GM10847 (cell line): ENCODE results near the gene ADAM17.

ENCODE experiments used
- POLR2A ChIP-seq: IDR thresholded peaks from 2 replicates; pipeline ENCODE4 v1.6.1; 2011; ENCODE audit not compliant: insufficient read length; ENCODE audit errors: extremely low read depth

Gene ADAM17

DNA sequence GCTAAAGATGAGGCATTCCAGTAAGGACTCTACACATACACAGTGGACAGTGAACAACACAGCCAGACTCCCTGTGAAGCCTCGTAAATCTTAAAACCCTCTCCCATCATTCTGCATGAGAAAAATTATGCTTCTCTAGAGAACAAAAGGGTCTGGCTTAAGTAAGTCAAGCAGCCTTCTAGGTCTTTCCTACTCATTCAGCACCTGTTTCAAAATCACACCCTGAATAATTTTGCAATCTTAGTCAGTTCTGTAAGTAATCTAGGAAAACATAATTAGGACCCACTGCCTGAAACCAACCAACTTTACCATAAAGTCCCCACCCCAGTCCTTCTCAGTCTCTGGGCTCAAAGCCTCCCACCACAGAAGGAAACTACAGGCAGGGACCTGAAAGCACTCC is 61.5 kb downstream of the ADAM17 start:
- no peak for TF ChIP-seq POLR2A

DNA sequence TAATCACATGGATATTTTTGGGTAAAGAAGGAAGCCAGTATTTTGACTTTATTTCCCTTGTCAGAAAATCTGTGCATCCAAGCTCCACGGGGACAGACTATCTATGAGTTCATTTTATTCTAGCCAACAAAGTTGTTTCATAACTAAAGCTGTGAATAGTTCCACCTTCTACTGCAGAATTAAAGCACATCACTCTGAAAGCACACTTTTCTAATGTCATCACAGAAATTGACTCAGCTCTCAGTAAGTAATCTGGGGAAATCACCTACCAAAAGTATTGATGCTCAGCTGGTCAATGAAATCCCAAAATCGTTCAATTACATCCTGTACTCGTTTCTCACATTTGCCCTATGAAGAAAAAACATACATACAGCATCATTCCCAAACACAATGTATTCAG is 62.2 kb downstream of the ADAM17 start:
- TF ChIP-seq POLR2A = no peak

- TF ChIP-seq POLR2A = no peak
These were observed 62.7 kb downstream of the ADAM17 start for GRCh38 chr2:9492927-9493326.

- no peak for TF ChIP-seq POLR2A
These were observed 64.8 kb downstream of the ADAM17 start for GRCh38 chr2:9490789-9491188.

GRCh38 chr2:9488583-9489547 is 66.8 kb downstream of the ADAM17 start:
- TF ChIP-seq POLR2A = no peak

DNA sequence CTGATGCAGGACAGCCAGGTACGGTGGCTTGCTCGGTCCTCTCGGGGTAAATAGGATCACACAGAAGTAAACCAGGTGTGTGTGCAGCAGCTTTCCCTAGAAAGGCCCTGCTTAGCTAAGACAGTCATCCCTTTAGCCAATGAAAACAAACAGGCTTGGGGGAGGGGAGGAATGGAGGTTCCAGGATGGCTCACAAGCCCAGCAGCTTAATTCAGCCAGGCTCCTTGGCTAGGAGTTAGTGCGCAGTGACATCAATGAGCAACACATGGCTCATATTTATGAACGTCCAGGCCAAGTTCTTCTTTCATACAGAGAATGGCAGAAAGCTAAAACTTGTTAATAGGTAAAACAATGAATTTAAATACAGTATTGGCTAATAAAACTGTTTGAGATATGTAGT is 71.1 kb downstream of the ADAM17 start:
- TF ChIP-seq POLR2A = no peak

DNA sequence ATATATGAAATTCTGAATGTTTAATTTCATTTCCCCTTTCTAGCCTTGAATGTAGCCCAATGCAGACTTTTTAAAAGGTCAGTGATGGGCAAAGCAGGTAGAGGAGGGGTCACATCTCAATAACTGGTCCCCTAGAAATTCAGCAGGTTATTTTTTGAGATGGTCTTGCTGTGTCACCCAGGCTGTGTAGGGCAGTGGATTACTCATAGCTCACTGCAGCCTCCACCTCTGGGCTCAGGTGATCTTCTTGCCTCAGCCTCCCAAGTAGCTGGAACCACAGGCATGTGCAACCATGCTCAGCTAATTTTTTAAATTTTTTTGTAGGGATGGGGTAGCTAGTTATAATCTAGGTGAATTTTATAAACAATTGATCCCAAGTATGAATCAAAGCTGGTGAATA is 72.5 kb downstream of the ADAM17 start:
- TF ChIP-seq POLR2A = no peak

DNA sequence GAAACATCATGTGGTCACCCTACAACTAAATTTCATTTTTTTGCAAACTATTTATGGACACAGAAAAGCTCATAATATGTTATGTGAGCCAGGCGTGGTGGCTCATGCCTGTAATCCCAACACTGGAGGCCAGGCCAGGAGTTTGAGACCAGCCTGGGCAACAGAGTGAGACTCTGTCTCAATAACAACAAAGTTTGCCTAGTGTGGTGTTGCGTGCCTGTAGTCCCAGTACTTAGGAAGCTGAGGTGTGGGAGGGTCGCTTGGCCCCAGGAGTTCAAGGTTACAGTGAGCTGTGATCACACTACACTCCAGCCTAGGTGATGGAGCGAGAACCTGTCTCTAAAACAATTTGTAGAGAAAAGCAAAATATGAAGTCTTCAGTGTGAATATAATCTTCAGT is 75.5 kb downstream of the ADAM17 start:
- TF ChIP-seq POLR2A = no peak

DNA sequence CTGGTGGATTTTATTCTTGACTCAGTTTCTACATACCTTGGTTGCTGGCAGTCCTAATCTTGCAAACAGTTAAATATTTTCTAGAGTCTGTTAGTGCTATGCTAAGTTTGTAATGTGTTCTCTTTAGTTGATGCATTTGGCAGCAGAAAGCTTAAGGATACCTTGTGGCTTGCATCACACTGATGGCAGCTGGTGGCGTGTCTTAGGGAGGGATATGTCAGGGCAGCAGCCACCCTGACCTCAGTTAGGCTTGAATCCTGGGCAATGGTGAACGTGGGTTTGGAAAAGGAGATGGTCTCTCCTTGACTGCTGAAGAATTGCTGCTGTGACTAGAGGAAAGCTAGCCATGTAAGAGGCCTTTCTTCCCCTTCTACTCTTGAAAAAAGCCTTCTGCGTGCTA is 77.1 kb downstream of the ADAM17 start:
- no peak for TF ChIP-seq POLR2A

DNA sequence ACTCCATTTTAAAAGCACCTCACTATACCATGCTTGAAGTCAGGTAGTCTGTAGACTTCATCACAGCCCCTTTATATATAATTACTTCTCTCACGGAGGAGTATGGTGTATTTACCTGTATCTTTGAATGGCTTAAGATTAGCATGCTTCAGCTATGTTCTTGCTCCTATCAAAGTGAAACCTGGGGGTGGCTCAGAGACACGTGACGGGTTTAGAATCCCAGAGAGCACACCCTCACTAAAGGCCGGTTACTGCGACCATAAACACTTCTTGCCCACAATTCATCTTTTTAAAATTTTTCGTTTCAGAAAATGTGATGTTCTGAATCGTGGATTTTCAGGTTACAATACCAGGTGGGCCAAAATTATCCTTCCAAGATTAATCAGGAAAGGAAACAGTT is 77.7 kb downstream of the ADAM17 start:
- no peak for TF ChIP-seq POLR2A

DNA sequence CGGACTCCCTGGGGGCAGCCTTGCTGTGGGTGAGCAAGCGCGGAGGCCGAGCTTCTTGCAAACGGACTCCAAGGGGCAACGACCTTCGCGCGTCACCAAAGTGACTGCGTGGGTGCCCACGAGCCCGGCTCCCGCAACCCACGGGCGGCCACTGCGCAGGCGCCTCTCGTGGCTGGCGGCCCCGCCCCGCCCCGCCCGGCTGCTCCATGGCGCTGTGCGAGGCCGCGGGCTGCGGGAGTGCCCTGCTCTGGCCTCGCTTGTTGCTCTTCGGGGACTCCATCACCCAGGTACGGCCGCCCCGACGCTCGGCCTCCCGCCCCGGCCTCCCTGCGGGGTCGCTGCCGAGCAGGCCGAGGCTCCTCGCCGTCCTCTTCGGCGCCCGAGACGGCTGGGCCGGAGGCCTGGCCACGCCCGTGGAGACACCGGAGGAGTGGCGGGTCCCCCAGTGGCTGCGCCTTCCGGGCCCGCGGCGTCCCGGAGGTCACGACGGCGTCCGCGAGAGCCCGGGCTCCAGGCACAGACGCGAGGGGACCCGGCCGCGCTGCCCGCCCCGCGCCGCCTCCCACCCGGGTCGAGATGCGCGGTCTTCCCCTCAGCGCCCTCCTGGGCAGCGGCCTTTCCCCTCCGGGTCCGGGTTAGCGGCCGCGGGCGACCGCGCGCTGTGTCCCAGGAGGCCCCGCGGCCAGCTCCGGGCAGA is 81.1 kb downstream of the ADAM17 start, which contains the start of gene IAH1:
IAH1 (plus strand) TSS at position 191 of the 697 bp plus-strand sequence; CDS start at position 207, 16 bp downstream.
- peak; percentile 71 for TF ChIP-seq POLR2A

- TF ChIP-seq POLR2A = no peak
These were observed 81.7 kb downstream of the ADAM17 start for GRCh38 chr2:9473985-9474360.

GRCh38 chr2:9473308-9473984 is 82.2 kb downstream of the ADAM17 start:
- TF ChIP-seq POLR2A = no peak

DNA sequence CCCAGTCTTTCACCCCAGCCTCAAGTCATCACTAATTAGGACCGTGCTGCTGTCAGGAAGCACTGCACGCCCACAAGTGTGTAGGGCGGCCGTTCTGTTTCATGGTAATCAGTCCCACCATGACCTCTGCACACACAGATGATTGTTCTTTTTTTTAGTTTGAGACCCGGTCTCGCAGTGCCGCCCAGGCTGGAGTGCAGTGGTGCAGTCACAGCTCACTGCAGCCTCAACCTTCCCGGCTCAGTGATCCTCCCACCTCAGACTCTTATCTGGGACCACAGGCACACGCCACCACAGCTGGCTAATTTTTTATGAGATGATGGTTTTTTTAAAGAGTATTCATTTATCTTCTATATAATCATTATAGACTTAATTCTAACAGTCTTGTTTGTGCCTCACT is 83.1 kb downstream of the ADAM17 start:
- TF ChIP-seq POLR2A = no peak

GRCh38 chr2:9471206-9471605 is 84.4 kb downstream of the ADAM17 start:
- TF ChIP-seq POLR2A = no peak

GRCh38 chr2:9467687-9468086 is 87.9 kb downstream of the ADAM17 start:
- TF ChIP-seq POLR2A = no peak
